ENCODE measurements around the gene SERINC5. TPM values are rescaled to one million over a fixed set of nuclear protein-coding genes. Genes with fewer than 3 reads are reported as not detected.

The SERINC5 gene
- total RNA-seq, 1 donor from 2014 or later, result 8.3 TPM

GRCh38 chr5:80068775-80069174, 187.1 kb downstream of the SERINC5 start:
- no peak overlapping the region for H3K4me3 Mint-ChIP-seq
- no peak for TF ChIP-seq CTCF (conservative IDR thresholded peaks at IDR 0.05)
- DNase-seq (ENCODE audit: low read depth, low spot score), result no peak
- H3K4me1 Mint-ChIP-seq, result peaks cover 36% of the 10 kb centered on the region
- H3K27ac Mint-ChIP-seq (ENCODE audit: unreplicated experiment), result no peak overlapping the region
- H3K36me3 Mint-ChIP-seq (ENCODE audit: low read depth), result no peaks in the 10 kb centered on the region
- H3K9me3 Mint-ChIP-seq, result no peaks in the 10 kb centered on the region
- H3K27me3 Mint-ChIP-seq (ENCODE audit: low read depth), result no peaks in the 10 kb centered on the region

GRCh38 chr5:80068246-80068636, 187.6 kb downstream of the SERINC5 start:
- no peak overlapping the region for H3K27ac Mint-ChIP-seq (ENCODE audit: unreplicated experiment)
- DNase-seq (ENCODE audit: low read depth, low spot score), result no peak
- no peaks in the 10 kb centered on the region for H3K9me3 Mint-ChIP-seq
- no peaks in the 10 kb centered on the region for H3K36me3 Mint-ChIP-seq (ENCODE audit: low read depth)
- TF ChIP-seq CTCF (conservative IDR thresholded peaks at IDR 0.05), result no peak
- peaks cover 36% of the 10 kb centered on the region for H3K4me1 Mint-ChIP-seq
- H3K27me3 Mint-ChIP-seq (ENCODE audit: low read depth), result no peaks in the 10 kb centered on the region
- H3K4me3 Mint-ChIP-seq, result no peak overlapping the region

- Mint-ChIP-seq H3K36me3 (ENCODE audit: low read depth) (no peaks in the 10 kb centered on the region), H3K4me1 (peaks cover 36% of the 10 kb centered on the region), H3K27me3 (ENCODE audit: low read depth) (no peaks in the 10 kb centered on the region), H3K9me3 (no peaks in the 10 kb centered on the region), H3K27ac (ENCODE audit: unreplicated experiment) (no peak overlapping the region), H3K4me3 (no peak overlapping the region)
- no peak for DNase-seq (ENCODE audit: low read depth, low spot score)
- no peak for TF ChIP-seq CTCF (conservative IDR thresholded peaks at IDR 0.05)
These were observed 188.2 kb downstream of the SERINC5 start for GRCh38 chr5:80067531-80068245.

- H3K27ac Mint-ChIP-seq (ENCODE audit: unreplicated experiment), result no peak overlapping the region
- no peak overlapping the region for H3K4me3 Mint-ChIP-seq
- H3K36me3 Mint-ChIP-seq (ENCODE audit: low read depth), result no peaks in the 10 kb centered on the region
- H3K9me3 Mint-ChIP-seq, result no peaks in the 10 kb centered on the region
- DNase-seq (ENCODE audit: low read depth, low spot score), result no peak
- TF ChIP-seq CTCF (conservative IDR thresholded peaks at IDR 0.05), result no peak
- H3K4me1 Mint-ChIP-seq, result peaks cover 36% of the 10 kb centered on the region
- H3K27me3 Mint-ChIP-seq (ENCODE audit: low read depth), result no peaks in the 10 kb centered on the region
These were observed 188.8 kb downstream of the SERINC5 start for GRCh38 chr5:80067016-80067415.

- Mint-ChIP-seq H3K27ac (ENCODE audit: unreplicated experiment) (no peak overlapping the region), H3K36me3 (ENCODE audit: low read depth) (no peaks in the 10 kb centered on the region), H3K9me3 (no peaks in the 10 kb centered on the region), H3K4me3 (no peak overlapping the region), H3K4me1 (peaks cover 16% of the 10 kb centered on the region), H3K27me3 (ENCODE audit: low read depth) (no peaks in the 10 kb centered on the region)
- no peak for DNase-seq (ENCODE audit: low read depth, low spot score)
- TF ChIP-seq CTCF (conservative IDR thresholded peaks at IDR 0.05), result no peak
These were observed 191.7 kb downstream of the SERINC5 start for GRCh38 chr5:80064124-80064523.

Other genes with a start within 250 kb of the SERINC5 start
- gene THBS4, start 220.7 kb downstream of the SERINC5 start, total RNA-seq, result 6.9 and 10.0 TPM in 2 replicates
- gene SPZ1, start 64.0 kb upstream of the SERINC5 start, total RNA-seq, result not detected in 2 replicates
- 65.2 and 71.4 TPM in 2 replicates for gene ZFYVE16, start 152.0 kb upstream of the SERINC5 start, total RNA-seq
- 1.9 and 2.0 TPM in 2 replicates for gene FAM151B, start 232.1 kb upstream of the SERINC5 start, total RNA-seq